Fibroblast of lung (primary cell): ENCODE measurements around the gene MAB21L4. TPM values are rescaled to one million over a fixed set of nuclear protein-coding genes. Genes with fewer than 3 reads are reported as not detected.

Experiments used
- DNase-seq, 2 donors: peaks; one replicate each; pipeline versions ENCODE4 v3.0.0 to v3.0.0-alpha.2; 2010; ENCODE audit warnings: low read depth in 2 of 2
- H2AFZ ChIP-seq: 2 replicates; pipeline ENCODE4 v1.5.1; 2012; ENCODE audit warnings: low read length, control low read depth, inconsistent platforms
- H3K27ac ChIP-seq: 2 replicates; pipeline ENCODE4 v1.5.1; 2011; ENCODE audit warnings: low read length, control low read depth; ENCODE audit not compliant: insufficient read depth
- H3K27me3 ChIP-seq: 2 replicates; pipeline ENCODE4 v1.5.1; 2011; ENCODE audit warnings: mild to moderate bottlenecking, low read length; ENCODE audit not compliant: control insufficient read depth, insufficient read depth
- H3K36me3 ChIP-seq: 2 replicates; pipeline ENCODE4 v1.5.1; 2011; ENCODE audit warnings: low read length; ENCODE audit not compliant: control insufficient read depth, insufficient read depth
- H3K4me1 ChIP-seq: 2 replicates; pipeline ENCODE4 v1.5.1; 2011; ENCODE audit warnings: low read length; ENCODE audit not compliant: control insufficient read depth, insufficient read depth; ENCODE audit errors: extremely low read depth
- H3K4me2 ChIP-seq: 2 replicates; pipeline ENCODE4 v1.5.1; 2011; ENCODE audit warnings: low read length, control low read depth; ENCODE audit not compliant: insufficient read depth; ENCODE audit errors: extremely low read depth
- H3K4me3 ChIP-seq, 4 experiments: fragments of 200-600 bp in 1 of 4; sonication (generic) in 1 of 4; replicated peaks in 1 of 4; 2 replicates each; pipeline ENCODE4 v1.5.1; 2011 to 2016; ENCODE audit warnings: low read length in 4 of 4, low read depth in 3 of 4, mild to moderate bottlenecking in 3 of 4, control low read depth in 2 of 4, inconsistent platforms in 1 of 4, mixed read lengths in 1 of 4; ENCODE audit not compliant: insufficient read depth in 1 of 4; ENCODE audit errors: control extremely low read depth in 1 of 4
- H3K79me2 ChIP-seq: 2 replicates; pipeline ENCODE4 v1.5.1; 2012; ENCODE audit warnings: mild to moderate bottlenecking, low read length, inconsistent platforms; ENCODE audit not compliant: control insufficient read depth, insufficient read depth
- H3K9ac ChIP-seq: 2 replicates; pipeline ENCODE4 v1.5.1; 2011; ENCODE audit warnings: mild to moderate bottlenecking, low read length, control low read depth; ENCODE audit not compliant: insufficient read depth
- H3K9me3 ChIP-seq: 2 replicates; pipeline ENCODE4 v1.5.1; 2012; ENCODE audit warnings: low read depth, low read length; ENCODE audit not compliant: control insufficient read depth, insufficient read depth
- H4K20me1 ChIP-seq: 2 replicates; pipeline ENCODE4 v1.5.1; 2011; ENCODE audit warnings: low read length; ENCODE audit not compliant: control insufficient read depth, insufficient read depth; ENCODE audit errors: extremely low read depth
- CTCF ChIP-seq, 2 donors: IDR thresholded peaks in 1 of 2; conservative IDR thresholded peaks in 1 of 2; 1 replicate in 1 of 2; 2 replicates in 1 of 2; pipeline ENCODE4 v1.5.1; 2011 to 2012; ENCODE audit warnings: low read length in 2 of 2, control low read depth in 1 of 2, inconsistent platforms in 1 of 2, low read depth in 1 of 2, mild to moderate bottlenecking in 1 of 2
- EZH2 ChIP-seq: IDR thresholded peaks from 2 replicates; pipeline ENCODE4 v1.5.1; 2012; ENCODE audit warnings: low read length, control low read depth, mild to moderate bottlenecking; ENCODE audit errors: missing control alignments
- polyA plus RNA-seq, 2 donors: library from polyadenylated mRNA; depleted of rRNA in 1 of 2; stranded (reverse) in 1 of 2; unstranded in 1 of 2; fragments of >200 nt; gene quantifications; 2 replicates each; pipeline ENCODE4 v1.2.1, GENCODE V29; 2011 to 2012; ENCODE audit warnings: missing spikeins in 1 of 2
- total RNA-seq: library from RNA; depleted of rRNA; stranded (reverse); fragments of >200 nt; gene quantifications from 2 replicates; pipeline ENCODE4 v1.2.1, GENCODE V29; 2014

The MAB21L4 gene
- total and polyA plus RNA-seq, 2 donors (not counting 1 experiment from before 2014, with no cell fraction given) = not detected

- DNase-seq = no peak
Measured at GRCh38 chr2:240891492-240892340, 4.2 kb downstream of the MAB21L4 start.

GRCh38 chr2:240890691-240891090 is 5.3 kb downstream of the MAB21L4 start:
- DNase-seq = no peak
- no peaks in the 10 kb centered on the region for H3K36me3 ChIP-seq
- TF ChIP-seq CTCF (conservative IDR thresholded peaks at IDR 0.05 in 1 of 2, IDR thresholded peaks at IDR 0.05 in 1 of 2; ENCODE audit: low read depth in 1 of 2, low read length in 2 of 2) = no peak
- TF ChIP-seq EZH2 = no peak

More at GRCh38 chr2:240891492-240892340, 4.2 kb downstream of the MAB21L4 start:
- TF ChIP-seq EZH2 (no peak), CTCF (conservative IDR thresholded peaks at IDR 0.05 in 1 of 2, IDR thresholded peaks at IDR 0.05 in 1 of 2; ENCODE audit: low read depth in 1 of 2, low read length in 2 of 2) (no peak)
- no peak overlapping the region for H3K4me3 ChIP-seq
- H3K36me3 ChIP-seq = no peaks in the 10 kb centered on the region
- H3K27me3 ChIP-seq = no peaks in the 10 kb centered on the region
- H2AFZ ChIP-seq = no peak overlapping the region
- no peaks in the 10 kb centered on the region for H3K79me2 ChIP-seq
- no peak overlapping the region for H3K4me2 ChIP-seq
- no peaks in the 10 kb centered on the region for H4K20me1 ChIP-seq
- no peak overlapping the region for H3K9ac ChIP-seq
- no peaks in the 10 kb centered on the region for H3K9me3 ChIP-seq
- H3K27ac ChIP-seq = no peak overlapping the region
- H3K4me1 ChIP-seq = no peaks in the 10 kb centered on the region

DNA sequence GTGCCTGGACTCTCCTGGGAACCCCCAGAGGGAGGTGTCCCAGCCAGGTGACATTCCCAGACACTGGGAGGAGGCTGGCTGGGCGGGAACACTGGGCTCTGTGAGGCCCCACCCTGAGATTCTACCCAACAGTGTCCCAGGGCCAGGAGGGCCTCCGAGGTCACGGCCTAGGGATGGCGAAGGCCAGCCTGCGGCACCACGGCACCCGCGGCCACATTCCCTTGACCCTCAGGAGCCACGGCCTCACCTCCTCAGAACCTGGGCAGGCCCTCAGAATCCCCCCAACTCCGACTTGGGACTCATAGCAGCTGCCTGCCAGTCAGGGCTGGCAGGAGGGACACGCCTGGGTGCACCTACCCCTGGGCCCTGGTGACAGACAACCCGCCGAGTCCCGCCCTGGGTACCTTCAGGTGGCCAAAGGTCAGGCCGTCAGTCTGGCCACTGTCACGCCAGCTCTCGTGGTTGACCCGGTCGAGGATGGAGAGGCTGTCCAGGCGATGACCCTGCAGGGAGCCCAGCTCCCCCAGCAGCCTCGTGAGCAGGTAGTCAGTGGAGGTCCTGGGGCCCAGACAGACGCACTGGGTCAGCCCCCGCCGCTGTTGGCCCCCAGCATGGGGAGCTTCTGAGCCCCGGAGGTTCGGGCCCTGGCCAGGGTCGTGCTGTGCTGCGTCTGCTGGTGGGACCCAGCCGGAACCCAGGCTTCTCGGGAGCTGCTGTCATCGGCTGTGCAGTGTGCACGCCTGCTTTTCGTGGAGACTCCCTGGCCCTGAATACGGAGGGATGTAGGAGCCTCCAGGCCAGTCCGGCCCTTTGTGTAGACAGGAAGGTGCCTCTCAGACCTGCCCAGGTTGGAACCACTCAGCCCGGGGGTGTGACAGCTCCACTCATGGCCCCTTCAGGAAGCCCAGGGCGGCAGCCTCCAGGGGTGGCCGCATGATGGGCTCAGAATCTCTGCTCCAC is 6.1 kb downstream of the MAB21L4 start:
- no peaks in the 10 kb centered on the region for H4K20me1 ChIP-seq
- no peak overlapping the region for H3K27ac ChIP-seq
- H3K4me3 ChIP-seq = no peak overlapping the region
- no peaks in the 10 kb centered on the region for H3K79me2 ChIP-seq
- H3K9ac ChIP-seq = no peak overlapping the region
- DNase-seq = no peak
- H3K4me1 ChIP-seq = no peaks in the 10 kb centered on the region
- H3K36me3 ChIP-seq = no peaks in the 10 kb centered on the region
- H2AFZ ChIP-seq = no peak overlapping the region
- no peaks in the 10 kb centered on the region for H3K9me3 ChIP-seq
- TF ChIP-seq EZH2 (no peak), CTCF (conservative IDR thresholded peaks at IDR 0.05 in 1 of 2, IDR thresholded peaks at IDR 0.05 in 1 of 2; ENCODE audit: low read depth in 1 of 2, low read length in 2 of 2) (no peak)
- H3K27me3 ChIP-seq = no peaks in the 10 kb centered on the region
- H3K4me2 ChIP-seq = no peak overlapping the region

More at GRCh38 chr2:240890691-240891090, 5.3 kb downstream of the MAB21L4 start:
- H2AFZ ChIP-seq = no peak overlapping the region
- no peaks in the 10 kb centered on the region for H3K27me3 ChIP-seq
- no peak overlapping the region for H3K4me3 ChIP-seq
- no peak overlapping the region for H3K27ac ChIP-seq
- no peak overlapping the region for H3K4me2 ChIP-seq
- H3K9me3 ChIP-seq = no peaks in the 10 kb centered on the region
- H3K79me2 ChIP-seq = no peaks in the 10 kb centered on the region
- H3K9ac ChIP-seq = no peak overlapping the region
- H3K4me1 ChIP-seq = no peaks in the 10 kb centered on the region
- H4K20me1 ChIP-seq = no peaks in the 10 kb centered on the region
